OCI-LY3 (cell line): ENCODE measurements around the gene SEC16A.

ENCODE experiments used
- EZH2phosphoT487 ChIP-seq: fragments of 200-600 bp; shearing (Covaris generic); IDR thresholded peaks from 2 replicates; pipeline ENCODE4 v1.6.1; 2018; ENCODE audit warnings: antibody characterized with exemption, mixed run types, low read depth
- TF ChIP-seq, protein P1 (sequence below): fragments of 200-600, 300-600 bp; sonication (generic); IDR thresholded peaks from 2 replicates; pipeline ENCODE4 v1.5.1; 2014; ENCODE audit warnings: antibody characterized with exemption, low read length, low read depth

- TF ChIP-seq, protein P1, sequence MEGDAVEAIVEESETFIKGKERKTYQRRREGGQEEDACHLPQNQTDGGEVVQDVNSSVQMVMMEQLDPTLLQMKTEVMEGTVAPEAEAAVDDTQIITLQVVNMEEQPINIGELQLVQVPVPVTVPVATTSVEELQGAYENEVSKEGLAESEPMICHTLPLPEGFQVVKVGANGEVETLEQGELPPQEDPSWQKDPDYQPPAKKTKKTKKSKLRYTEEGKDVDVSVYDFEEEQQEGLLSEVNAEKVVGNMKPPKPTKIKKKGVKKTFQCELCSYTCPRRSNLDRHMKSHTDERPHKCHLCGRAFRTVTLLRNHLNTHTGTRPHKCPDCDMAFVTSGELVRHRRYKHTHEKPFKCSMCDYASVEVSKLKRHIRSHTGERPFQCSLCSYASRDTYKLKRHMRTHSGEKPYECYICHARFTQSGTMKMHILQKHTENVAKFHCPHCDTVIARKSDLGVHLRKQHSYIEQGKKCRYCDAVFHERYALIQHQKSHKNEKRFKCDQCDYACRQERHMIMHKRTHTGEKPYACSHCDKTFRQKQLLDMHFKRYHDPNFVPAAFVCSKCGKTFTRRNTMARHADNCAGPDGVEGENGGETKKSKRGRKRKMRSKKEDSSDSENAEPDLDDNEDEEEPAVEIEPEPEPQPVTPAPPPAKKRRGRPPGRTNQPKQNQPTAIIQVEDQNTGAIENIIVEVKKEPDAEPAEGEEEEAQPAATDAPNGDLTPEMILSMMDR: no peak
- no peak for TF ChIP-seq EZH2phosphoT487
Measured at GRCh38 chr9:136457326-136457725, 25.5 kb downstream of the SEC16A start.
